Stimulated activated CD4-positive, alpha-beta T cell treated with anti-CD3 and anti-CD28 coated beads, Interleukin-4, amount 100 ng/mL, for 24 hours (primary cell): ENCODE measurements around the gene CHST8.

Experiments
- DNase-seq: peaks from one replicate; pipeline ENCODE4 v3.0.0-alpha.2; 2020

The CHST8 gene

DNA sequence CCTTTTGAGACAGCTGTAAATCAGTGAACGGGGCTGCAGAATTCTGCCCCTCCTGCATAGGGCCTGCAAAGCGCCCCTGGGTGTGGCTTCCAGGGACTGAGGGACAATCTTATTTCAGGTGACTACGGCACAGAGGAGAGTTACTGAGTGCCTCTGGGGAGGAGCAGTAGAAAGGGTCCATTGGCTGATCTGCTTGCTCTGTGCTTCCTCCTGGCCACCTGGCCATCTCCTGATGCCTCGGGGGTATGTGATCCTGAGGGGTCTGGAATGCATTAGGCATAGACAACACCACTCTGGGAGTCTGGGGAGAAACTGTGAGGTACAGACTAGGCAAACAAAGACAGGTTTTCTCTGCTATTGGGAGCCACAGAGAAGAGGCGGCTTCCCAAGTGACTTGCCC lies 177.7 kb downstream of the CHST8 start:
- DNase-seq = no peak

GRCh38 chr19:33800012-33800680 lies 178.4 kb downstream of the CHST8 start:
- DNase-seq = no peak

- DNase-seq = no peak
These were observed 179.7 kb downstream of the CHST8 start for GRCh38 chr19:33801411-33801810.

- no peak for DNase-seq
These were observed 180.2 kb downstream of the CHST8 start for GRCh38 chr19:33802001-33802400.

DNA sequence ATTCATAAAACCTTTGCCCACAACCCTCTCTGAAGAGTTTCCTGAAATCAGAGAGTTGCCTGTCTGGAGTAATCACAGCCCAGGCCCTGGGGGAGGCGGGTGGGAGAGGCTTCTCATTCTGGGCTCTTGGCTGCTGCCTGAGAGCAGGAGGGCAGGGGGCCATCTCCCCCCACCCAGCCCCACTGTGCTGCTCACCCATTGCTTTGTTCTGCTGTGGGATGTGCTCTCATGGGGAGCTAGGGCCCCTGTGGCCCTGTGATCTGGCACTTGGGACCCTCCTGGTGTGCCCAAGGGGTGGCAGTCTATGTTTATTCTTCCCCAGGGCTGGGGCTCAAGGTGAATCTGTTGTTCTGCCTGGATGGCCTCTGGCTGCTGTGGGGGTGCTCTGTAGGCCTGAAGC lies 181.0 kb downstream of the CHST8 start:
- DNase-seq = no peak

- no peak for DNase-seq
These were observed 181.6 kb downstream of the CHST8 start for GRCh38 chr19:33803383-33803782.

GRCh38 chr19:33804021-33804799 lies 182.5 kb downstream of the CHST8 start:
- no peak for DNase-seq

GRCh38 chr19:33805313-33805712 lies 183.6 kb downstream of the CHST8 start:
- no peak for DNase-seq

DNA sequence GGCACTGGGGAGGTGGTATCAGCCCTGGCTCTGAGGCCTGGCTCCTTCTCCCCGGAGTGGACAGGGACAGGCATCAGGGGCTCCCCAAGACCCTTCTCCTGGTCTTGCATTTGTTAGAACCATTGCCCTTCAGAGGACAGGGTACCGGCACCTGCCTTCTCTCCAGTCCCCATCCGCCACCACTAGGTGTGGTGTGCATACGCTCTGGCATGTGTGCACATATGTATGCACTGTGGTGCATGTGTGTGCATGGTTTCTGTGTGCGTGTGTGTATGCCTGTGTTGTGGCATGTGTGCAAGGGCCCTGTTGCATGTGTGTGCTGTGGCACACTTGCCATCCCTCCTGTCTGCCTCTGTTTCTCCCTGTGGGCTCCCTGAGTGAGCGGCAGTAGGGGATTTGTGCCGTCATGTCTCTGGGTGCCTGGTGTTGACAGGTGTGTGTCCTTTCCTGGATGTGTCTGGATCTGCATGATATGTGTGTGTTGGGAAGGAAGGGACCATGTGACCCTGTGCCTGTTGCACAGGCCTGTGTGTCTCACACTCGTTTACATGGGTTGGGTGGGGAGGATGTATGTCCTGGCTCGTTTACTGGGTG lies 184.2 kb downstream of the CHST8 start:
- DNase-seq = no peak

- DNase-seq = no peak
These were observed 184.7 kb downstream of the CHST8 start for GRCh38 chr19:33806434-33806881.

GRCh38 chr19:33808399-33808798 lies 186.6 kb downstream of the CHST8 start:
- DNase-seq = no peak

DNA sequence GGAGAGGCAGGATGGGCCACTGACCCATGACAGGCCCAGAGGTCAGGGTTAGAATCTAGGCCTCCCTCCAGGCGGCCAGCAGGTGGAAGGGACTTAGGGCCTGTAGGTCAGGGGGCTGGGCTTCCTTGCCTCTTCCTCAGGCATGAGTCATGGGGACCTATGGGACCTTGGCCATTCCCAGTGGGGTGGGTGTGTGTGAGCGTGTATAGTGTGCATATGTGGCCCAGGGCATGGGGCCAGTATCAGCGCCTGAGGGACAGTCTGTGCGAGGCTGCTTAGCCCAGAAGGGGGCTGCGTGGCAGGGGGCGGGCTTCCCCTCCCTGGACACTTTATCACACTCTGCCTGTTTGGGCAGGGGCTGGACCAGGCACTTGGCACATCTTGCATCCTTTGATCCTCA lies 188.2 kb downstream of the CHST8 start:
- no peak for DNase-seq

DNA sequence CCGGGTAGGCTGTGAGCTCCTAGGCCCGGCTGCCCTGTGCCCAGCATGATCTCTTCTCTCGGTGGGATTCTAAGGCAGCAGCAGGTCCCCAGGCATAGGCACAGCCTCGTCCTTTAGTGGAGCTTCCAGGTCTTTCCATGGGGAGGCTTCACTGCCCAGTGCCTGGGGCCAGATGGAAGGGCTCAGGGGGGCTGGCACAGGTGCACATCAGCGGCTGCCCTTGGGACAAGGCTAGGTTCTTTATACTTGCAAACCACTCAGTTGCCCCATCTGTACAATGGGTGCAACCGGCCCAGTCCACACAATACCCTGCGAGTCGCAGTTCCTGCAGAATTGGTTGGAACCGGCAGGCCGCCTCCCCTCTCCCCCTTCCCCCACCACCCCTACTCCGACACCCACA lies 189.1 kb downstream of the CHST8 start:
- DNase-seq = no peak

DNA sequence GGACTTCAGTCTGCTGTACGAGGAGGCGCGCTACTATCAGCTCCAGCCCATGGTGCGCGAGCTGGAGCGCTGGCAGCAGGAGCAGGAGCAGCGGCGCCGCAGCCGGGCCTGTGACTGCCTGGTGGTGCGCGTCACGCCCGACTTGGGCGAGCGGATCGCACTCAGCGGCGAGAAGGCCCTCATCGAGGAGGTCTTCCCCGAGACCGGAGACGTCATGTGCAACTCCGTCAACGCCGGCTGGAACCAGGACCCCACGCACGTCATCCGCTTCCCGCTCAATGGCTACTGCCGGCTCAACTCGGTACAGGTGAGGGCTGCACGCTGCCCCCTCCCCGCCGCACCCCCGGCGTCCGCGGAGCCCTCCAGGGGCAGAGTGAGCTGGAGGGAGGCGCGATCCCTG lies 189.5 kb downstream of the CHST8 start:
- no peak for DNase-seq

DNA sequence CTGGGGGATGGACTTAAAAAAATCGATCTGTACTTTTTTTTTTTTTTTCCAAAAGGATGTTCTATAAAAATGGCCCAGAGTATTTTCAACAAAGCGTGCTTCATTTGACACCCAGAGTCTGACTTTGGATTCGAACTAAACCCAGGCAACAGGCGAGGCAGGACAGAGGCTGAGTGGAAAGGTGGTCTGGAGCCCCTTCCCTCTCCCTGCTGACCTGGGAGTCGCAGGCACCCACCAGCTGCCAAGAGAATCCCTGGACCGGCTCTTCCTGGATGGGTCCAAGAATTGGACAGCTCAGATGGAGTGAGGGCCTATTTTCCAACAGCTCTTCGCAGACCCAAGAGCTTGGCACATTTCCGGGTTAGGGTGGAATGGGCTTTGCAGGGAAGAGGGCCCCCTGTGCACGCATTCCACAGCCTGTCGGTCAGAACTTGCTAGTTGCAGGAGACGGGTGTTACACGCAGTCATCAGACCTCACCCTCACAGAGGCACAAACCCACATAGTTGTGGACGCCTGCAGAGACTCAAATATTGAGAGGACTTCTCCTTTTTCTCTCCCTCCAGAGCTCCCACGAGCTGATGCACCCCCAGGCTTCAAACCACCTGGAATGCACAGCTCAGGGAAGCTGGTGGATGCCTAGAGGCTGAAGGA lies 190.1 kb downstream of the CHST8 start:
- no peak for DNase-seq

- DNase-seq = no peak
These were observed 190.9 kb downstream of the CHST8 start for GRCh38 chr19:33812388-33813330.

DNA sequence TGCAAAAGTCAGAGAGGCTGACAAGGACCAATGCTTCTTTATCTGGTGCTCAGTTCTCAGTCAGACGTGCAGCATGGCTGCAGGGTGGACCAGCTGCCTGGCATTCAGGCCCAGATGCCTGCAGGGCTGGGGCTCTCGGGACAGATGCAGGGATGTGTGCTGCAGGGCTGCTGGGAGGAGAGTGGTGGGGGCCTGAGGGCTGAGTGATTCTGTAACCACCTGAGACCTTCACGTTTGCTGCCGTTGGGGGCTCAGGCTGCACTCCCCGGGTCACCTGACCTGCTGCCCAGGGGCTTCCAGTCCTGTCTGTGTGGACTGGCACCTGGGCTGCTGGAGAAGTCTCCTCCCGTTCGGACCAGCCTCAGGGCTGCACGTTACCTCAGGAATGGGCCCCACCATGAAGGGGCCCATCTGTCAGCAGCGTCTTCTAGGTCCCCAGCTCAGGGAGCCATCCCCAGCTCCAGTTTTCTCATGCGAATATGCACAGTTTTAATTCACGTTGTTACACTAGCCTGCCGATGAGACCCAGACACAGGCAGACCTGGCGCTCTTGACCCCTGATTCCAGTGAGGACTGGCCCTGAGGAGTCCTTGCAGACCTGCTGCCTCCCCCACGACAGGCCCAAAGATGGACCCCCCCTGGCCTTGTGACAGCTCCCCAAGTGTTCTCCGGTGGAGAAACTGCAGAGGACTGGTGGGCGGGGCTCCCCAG lies 191.8 kb downstream of the CHST8 start:
- no peak for DNase-seq

- DNase-seq = no peak
These were observed 192.7 kb downstream of the CHST8 start for GRCh38 chr19:33814181-33815165.

DNA sequence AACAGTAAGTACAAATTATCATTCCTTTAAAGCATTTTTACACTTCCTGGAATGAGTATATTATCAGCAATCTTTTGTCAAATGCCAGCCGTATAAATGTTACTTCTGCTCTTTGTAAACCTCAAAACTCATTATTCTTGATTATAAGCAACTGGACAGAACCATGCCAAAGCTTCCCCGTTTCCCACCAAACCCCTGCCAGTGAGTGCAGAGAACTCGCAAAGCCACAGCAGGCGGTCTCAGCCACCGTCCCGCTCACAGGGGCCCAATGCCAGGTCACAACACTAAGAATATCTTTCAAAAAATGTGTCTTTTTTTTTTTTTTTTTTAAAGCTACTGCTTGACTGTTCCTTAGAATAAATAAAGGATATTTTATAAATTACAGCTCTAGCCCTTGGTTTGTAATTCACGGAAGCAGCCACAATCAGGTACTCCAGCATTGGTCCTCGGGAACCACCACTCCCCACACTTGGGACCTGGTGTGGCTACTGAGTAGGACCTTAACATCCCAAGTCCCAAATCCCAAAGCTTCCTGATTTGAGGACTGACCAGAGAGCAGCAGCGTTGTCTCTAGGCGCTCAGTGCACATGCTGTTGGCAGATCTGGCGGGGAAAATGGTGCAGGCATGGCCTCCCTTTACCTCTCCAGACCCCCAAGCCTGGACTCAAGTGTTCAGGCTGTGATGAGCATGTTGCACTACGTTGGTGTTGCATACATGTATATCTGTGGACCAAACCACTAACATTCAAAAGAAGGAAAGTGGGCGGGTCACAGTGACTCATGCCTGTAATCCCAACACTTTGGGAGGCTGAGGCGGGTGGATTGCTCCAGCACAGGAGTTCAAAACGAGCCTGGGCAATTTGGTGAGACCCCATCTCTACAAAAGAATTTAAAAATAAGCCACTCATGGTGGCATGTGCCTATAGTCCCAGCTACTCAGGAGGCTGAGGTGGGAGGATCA lies 193.9 kb downstream of the CHST8 start:
- DNase-seq = no peak
